Neural cell (in vitro differentiated cells): ENCODE measurements around the gene PHOX2A. TPM values are rescaled to one million over a fixed set of nuclear protein-coding genes. Genes with fewer than 3 reads are reported as not detected.
"Not testable (repeated sequence)": the region's sequence is repeated elsewhere in the genome, so short reads cannot be mapped to it uniquely, and the experiment has no call there.

ENCODE experiments used
- H2AFZ ChIP-seq: fragments of 200-600, 300-800 bp; sonication (generic), shearing (Covaris generic); 2 replicates; pipeline ENCODE4 v1.6.0; 2014; ENCODE audit warnings: low read depth, mild to moderate bottlenecking, antibody characterized with exemption, low read length, moderate library complexity
- H3F3A ChIP-seq: fragments of 200-600 bp; shearing (Covaris generic); 2 replicates; pipeline ENCODE4 v1.6.1; 2016; ENCODE audit warnings: mild to moderate bottlenecking, moderate library complexity, mixed read lengths, antibody characterized with exemption, low read length; ENCODE audit not compliant: insufficient read depth, poor library complexity, severe bottlenecking
- H3K27ac ChIP-seq: fragments of 200-600, 300-800 bp; sonication (generic), shearing (Covaris generic); 2 replicates; pipeline ENCODE4 v1.5.1; 2014; ENCODE audit warnings: mild to moderate bottlenecking, low read length, moderate library complexity
- H3K27me3 ChIP-seq: fragments of 300-800, 200-600 bp; sonication (generic), shearing (Covaris generic); 2 replicates; pipeline ENCODE4 v1.6.0; 2014; ENCODE audit warnings: mild to moderate bottlenecking, low read depth, low read length, moderate library complexity; ENCODE audit not compliant: insufficient read depth
- H3K36me3 ChIP-seq: fragments of 300-800, 200-600 bp; sonication (generic), shearing (Covaris generic); 2 replicates; pipeline ENCODE4 v1.5.1; 2014; ENCODE audit warnings: mild to moderate bottlenecking, antibody characterized with exemption, low read length, moderate library complexity; ENCODE audit not compliant: insufficient read depth
- H3K4me2 ChIP-seq: fragments of 300-800, 200-600 bp; sonication (generic), shearing (Covaris generic); 2 replicates; pipeline ENCODE4 v1.6.0; 2014; ENCODE audit warnings: mild to moderate bottlenecking, low read length
- H3K4me3 ChIP-seq: fragments of 300-800, 200-600 bp; sonication (generic), shearing (Covaris generic); 2 replicates; pipeline ENCODE4 v1.5.1; 2014; ENCODE audit warnings: mild to moderate bottlenecking, low read length, moderate library complexity
- H3K79me2 ChIP-seq: fragments of 200-600 bp; shearing (Covaris generic); replicated peaks from 2 replicates; pipeline ENCODE4 v1.6.0; 2014; ENCODE audit warnings: mild to moderate bottlenecking, low read length, moderate library complexity; ENCODE audit not compliant: insufficient read depth
- H3K9ac ChIP-seq: fragments of 300-800, 200-600 bp; sonication (generic), shearing (Covaris generic); 2 replicates; pipeline ENCODE4 v1.6.1; 2016; ENCODE audit warnings: mild to moderate bottlenecking, low read length, mixed read lengths
- H3K9me2 ChIP-seq: fragments of 200-600 bp; shearing (Covaris generic); 2 replicates; pipeline ENCODE4 v1.6.1; 2016; ENCODE audit warnings: mild to moderate bottlenecking, low read length, mixed read lengths; ENCODE audit not compliant: insufficient read depth
- H3K9me3 ChIP-seq: fragments of 200-600, 300-800 bp; sonication (generic), shearing (Covaris generic); 2 replicates; pipeline ENCODE4 v1.6.1; 2016; ENCODE audit warnings: mild to moderate bottlenecking, mixed run types, low read length, moderate library complexity, mixed read lengths
- H4K20me1 ChIP-seq: fragments of 200-600 bp; shearing (Covaris generic); 2 replicates; pipeline ENCODE4 v1.6.1; 2016; ENCODE audit warnings: mild to moderate bottlenecking, mixed run types; ENCODE audit not compliant: insufficient read depth
- EP300 ChIP-seq: fragments of 450-650 bp; conservative IDR thresholded peaks from 2 replicates; pipeline ENCODE4 v1.6.1; 2014; ENCODE audit warnings: antibody characterized with exemption, mild to moderate bottlenecking, moderate library complexity; ENCODE audit not compliant: poor library complexity, severe bottlenecking
- EZH2 ChIP-seq: fragments of 200-600, 300-800 bp; shearing (Covaris generic), sonication (generic); IDR thresholded peaks from 2 replicates; pipeline ENCODE4 v1.6.1; 2014; ENCODE audit warnings: antibody characterized with exemption, low read length, borderline replicate concordance, mild to moderate bottlenecking; ENCODE audit not compliant: insufficient read depth, poor library complexity, severe bottlenecking
- MXI1 ChIP-seq: fragments of 450-650 bp; conservative IDR thresholded peaks from 2 replicates; pipeline ENCODE4 v1.6.1; 2014; ENCODE audit warnings: antibody characterized with exemption, mild to moderate bottlenecking; ENCODE audit not compliant: poor library complexity, severe bottlenecking
- POLR2AphosphoS5 ChIP-seq: IDR thresholded peaks from 2 replicates; pipeline ENCODE4 v1.6.1; 2012
- RAD21 ChIP-seq: fragments of 450-650 bp; conservative IDR thresholded peaks from 2 replicates; pipeline ENCODE4 v1.6.1; 2014; ENCODE audit warnings: antibody characterized with exemption, mild to moderate bottlenecking, moderate library complexity
- SMC3 ChIP-seq: fragments of 450-650 bp; conservative IDR thresholded peaks from 2 replicates; pipeline ENCODE4 v1.6.1; 2014; ENCODE audit warnings: antibody characterized with exemption, mild to moderate bottlenecking, moderate library complexity; ENCODE audit not compliant: poor library complexity
- TAF1 ChIP-seq: IDR thresholded peaks from 2 replicates; pipeline ENCODE4 v1.6.1; 2012; ENCODE audit warnings: low read depth
- polyA plus RNA-seq: library from polyadenylated mRNA; depleted of rRNA; stranded (reverse); fragments of >200 nt; gene quantifications from 2 replicates; pipeline ENCODE4 v1.2.3, GENCODE V29; 2014
- TF ChIP-seq, protein P1 (sequence below): IDR thresholded peaks from 2 replicates; pipeline ENCODE4 v1.6.1; 2012; ENCODE audit warnings: borderline replicate concordance
- TF ChIP-seq, protein P2 (sequence below): fragments of 450-650 bp; IDR thresholded peaks from 2 replicates; pipeline ENCODE4 v1.5.1; 2014; ENCODE audit warnings: antibody characterized with exemption, mild to moderate bottlenecking, moderate library complexity; ENCODE audit not compliant: poor library complexity, severe bottlenecking

Gene PHOX2A
- polyA plus RNA-seq, 1 donor from 2014 or later, result not detected

- Histone ChIP-seq H3F3A (no peaks in the 10 kb centered on the region), H2AFZ (no peak overlapping the region), H3K9ac (no peak overlapping the region), H3K9me3 (no peaks in the 10 kb centered on the region), H3K4me3 (no peak overlapping the region), H3K9me2 (no peaks in the 10 kb centered on the region), H3K27me3 (no peaks in the 10 kb centered on the region), H4K20me1 (no peaks in the 10 kb centered on the region), H3K79me2 (no peaks in the 10 kb centered on the region), H3K27ac (no peak overlapping the region), H3K4me2 (no peak overlapping the region), H3K36me3 (peaks cover 4% of the 10 kb centered on the region)
- TF ChIP-seq, protein P1, sequence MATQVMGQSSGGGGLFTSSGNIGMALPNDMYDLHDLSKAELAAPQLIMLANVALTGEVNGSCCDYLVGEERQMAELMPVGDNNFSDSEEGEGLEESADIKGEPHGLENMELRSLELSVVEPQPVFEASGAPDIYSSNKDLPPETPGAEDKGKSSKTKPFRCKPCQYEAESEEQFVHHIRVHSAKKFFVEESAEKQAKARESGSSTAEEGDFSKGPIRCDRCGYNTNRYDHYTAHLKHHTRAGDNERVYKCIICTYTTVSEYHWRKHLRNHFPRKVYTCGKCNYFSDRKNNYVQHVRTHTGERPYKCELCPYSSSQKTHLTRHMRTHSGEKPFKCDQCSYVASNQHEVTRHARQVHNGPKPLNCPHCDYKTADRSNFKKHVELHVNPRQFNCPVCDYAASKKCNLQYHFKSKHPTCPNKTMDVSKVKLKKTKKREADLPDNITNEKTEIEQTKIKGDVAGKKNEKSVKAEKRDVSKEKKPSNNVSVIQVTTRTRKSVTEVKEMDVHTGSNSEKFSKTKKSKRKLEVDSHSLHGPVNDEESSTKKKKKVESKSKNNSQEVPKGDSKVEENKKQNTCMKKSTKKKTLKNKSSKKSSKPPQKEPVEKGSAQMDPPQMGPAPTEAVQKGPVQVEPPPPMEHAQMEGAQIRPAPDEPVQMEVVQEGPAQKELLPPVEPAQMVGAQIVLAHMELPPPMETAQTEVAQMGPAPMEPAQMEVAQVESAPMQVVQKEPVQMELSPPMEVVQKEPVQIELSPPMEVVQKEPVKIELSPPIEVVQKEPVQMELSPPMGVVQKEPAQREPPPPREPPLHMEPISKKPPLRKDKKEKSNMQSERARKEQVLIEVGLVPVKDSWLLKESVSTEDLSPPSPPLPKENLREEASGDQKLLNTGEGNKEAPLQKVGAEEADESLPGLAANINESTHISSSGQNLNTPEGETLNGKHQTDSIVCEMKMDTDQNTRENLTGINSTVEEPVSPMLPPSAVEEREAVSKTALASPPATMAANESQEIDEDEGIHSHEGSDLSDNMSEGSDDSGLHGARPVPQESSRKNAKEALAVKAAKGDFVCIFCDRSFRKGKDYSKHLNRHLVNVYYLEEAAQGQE, result no peak
- no peak for TF ChIP-seq SMC3
- TF ChIP-seq RAD21, result no peak
- TF ChIP-seq, protein P2, sequence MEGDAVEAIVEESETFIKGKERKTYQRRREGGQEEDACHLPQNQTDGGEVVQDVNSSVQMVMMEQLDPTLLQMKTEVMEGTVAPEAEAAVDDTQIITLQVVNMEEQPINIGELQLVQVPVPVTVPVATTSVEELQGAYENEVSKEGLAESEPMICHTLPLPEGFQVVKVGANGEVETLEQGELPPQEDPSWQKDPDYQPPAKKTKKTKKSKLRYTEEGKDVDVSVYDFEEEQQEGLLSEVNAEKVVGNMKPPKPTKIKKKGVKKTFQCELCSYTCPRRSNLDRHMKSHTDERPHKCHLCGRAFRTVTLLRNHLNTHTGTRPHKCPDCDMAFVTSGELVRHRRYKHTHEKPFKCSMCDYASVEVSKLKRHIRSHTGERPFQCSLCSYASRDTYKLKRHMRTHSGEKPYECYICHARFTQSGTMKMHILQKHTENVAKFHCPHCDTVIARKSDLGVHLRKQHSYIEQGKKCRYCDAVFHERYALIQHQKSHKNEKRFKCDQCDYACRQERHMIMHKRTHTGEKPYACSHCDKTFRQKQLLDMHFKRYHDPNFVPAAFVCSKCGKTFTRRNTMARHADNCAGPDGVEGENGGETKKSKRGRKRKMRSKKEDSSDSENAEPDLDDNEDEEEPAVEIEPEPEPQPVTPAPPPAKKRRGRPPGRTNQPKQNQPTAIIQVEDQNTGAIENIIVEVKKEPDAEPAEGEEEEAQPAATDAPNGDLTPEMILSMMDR, result no peak
- no peak for TF ChIP-seq MXI1
- TF ChIP-seq EP300, result no peak
- no peak for TF ChIP-seq EZH2
- TF ChIP-seq POLR2AphosphoS5, result no peak
- TF ChIP-seq TAF1, result no peak
Observed at GRCh38 chr11:72292106-72292785, 48.3 kb upstream of the PHOX2A start.

GRCh38 chr11:72290741-72291140 is 46.8 kb upstream of the PHOX2A start:
- not testable (repeated sequence) for H3K9me3 ChIP-seq, H3F3A ChIP-seq, H3K27me3 ChIP-seq, H3K9me2 ChIP-seq, H3K9ac ChIP-seq, H3K4me2 ChIP-seq, H4K20me1 ChIP-seq, H2AFZ ChIP-seq, H3K36me3 ChIP-seq, H3K27ac ChIP-seq, H3K4me3 ChIP-seq, H3K79me2 ChIP-seq
